ENCODE measurements around the gene FHL3.

- TF ChIP-seq, protein P1, sequence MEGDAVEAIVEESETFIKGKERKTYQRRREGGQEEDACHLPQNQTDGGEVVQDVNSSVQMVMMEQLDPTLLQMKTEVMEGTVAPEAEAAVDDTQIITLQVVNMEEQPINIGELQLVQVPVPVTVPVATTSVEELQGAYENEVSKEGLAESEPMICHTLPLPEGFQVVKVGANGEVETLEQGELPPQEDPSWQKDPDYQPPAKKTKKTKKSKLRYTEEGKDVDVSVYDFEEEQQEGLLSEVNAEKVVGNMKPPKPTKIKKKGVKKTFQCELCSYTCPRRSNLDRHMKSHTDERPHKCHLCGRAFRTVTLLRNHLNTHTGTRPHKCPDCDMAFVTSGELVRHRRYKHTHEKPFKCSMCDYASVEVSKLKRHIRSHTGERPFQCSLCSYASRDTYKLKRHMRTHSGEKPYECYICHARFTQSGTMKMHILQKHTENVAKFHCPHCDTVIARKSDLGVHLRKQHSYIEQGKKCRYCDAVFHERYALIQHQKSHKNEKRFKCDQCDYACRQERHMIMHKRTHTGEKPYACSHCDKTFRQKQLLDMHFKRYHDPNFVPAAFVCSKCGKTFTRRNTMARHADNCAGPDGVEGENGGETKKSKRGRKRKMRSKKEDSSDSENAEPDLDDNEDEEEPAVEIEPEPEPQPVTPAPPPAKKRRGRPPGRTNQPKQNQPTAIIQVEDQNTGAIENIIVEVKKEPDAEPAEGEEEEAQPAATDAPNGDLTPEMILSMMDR (IDR thresholded peaks at IDR 0.05) = no peak
- no peak for TF ChIP-seq POLR2A (IDR thresholded peaks at IDR 0.05)
Measured at GRCh38 chr1:37949524-37950152, 55.7 kb downstream of the FHL3 start.

Measured in body of pancreas (tissue), 4 donors.